ENCODE data around the gene TBX2. TPM values are rescaled to one million over a fixed set of nuclear protein-coding genes. Genes with fewer than 3 reads are reported as not detected.

The TBX2 gene
- total and polyA plus RNA-seq, 2 of the 13 experiments (the other 11 are each of a cell fraction or from before 2014, with no cell fraction given) = 2.8 to 15.3 TPM

- TF ChIP-seq ZNF430 (CRISPR knock-in tag; IDR thresholded peaks at IDR 0.05) (peak; percentile 67; the same call in 1 of the 2 replicates), ZNF776 (CRISPR knock-in tag; IDR thresholded peaks at IDR 0.05) (peak; percentile 72; the same call in 1 of the 2 replicates), HDAC6 (IDR thresholded peaks at IDR 0.05; ENCODE audit: low read depth, low read length) (0 out of 2 replicates have a peak, but pooled peaks have one; percentile 34), GATAD2A (CRISPR knock-in tag; IDR thresholded peaks at IDR 0.05) (no peak), RFXAP (CRISPR knock-in tag; IDR thresholded peaks at IDR 0.05; ENCODE audit: borderline replicate concordance) (peak; percentile 63; the same call in 1 of the 2 replicates), ATF7-NPFF (CRISPR knock-in tag; IDR thresholded peaks at IDR 0.05; ENCODE audit: low read depth) (peak; percentile 73; the same call in 1 of the 2 replicates), TCF7L2 (IDR thresholded peaks at IDR 0.05; ENCODE audit: low read depth, low read length) (no peak), ZNF781 (CRISPR knock-in tag; IDR thresholded peaks at IDR 0.05; ENCODE audit: borderline replicate concordance, not compliant biosample characterization) (no peak), ZNF558 (CRISPR knock-in tag; IDR thresholded peaks at IDR 0.05; ENCODE audit: borderline replicate concordance) (no peak; the same call in 1 of the 2 replicates), RFX1 (IDR thresholded peaks at IDR 0.05) (no peak), MAFK (conservative IDR thresholded peaks at IDR 0.05 in 1 of 2, IDR thresholded peaks at IDR 0.05 in 1 of 2; ENCODE audit: low read length in 2 of 2) (no peak), ZNF17 (CRISPR knock-in tag; IDR thresholded peaks at IDR 0.05) (no peak), E2F2 (CRISPR knock-in tag; IDR thresholded peaks at IDR 0.05; ENCODE audit: borderline replicate concordance) (no peak), ZNF225 (CRISPR knock-in tag; IDR thresholded peaks at IDR 0.05) (0 out of 2 replicates have a peak, but pooled peaks have one; percentile 25), GMEB2 (CRISPR knock-in tag; IDR thresholded peaks at IDR 0.05; ENCODE audit: low read depth) (no peak), HES4 (CRISPR knock-in tag; IDR thresholded peaks at IDR 0.05; ENCODE audit: borderline replicate concordance) (peak; percentile 69), ZNF609 (CRISPR knock-in tag; IDR thresholded peaks at IDR 0.05; ENCODE audit: borderline replicate concordance) (no peak; the same call in 1 of the 2 replicates), CENPT (CRISPR knock-in tag; IDR thresholded peaks at IDR 0.05; ENCODE audit: low read depth) (no peak), POGK (CRISPR knock-in tag; conservative IDR thresholded peaks at IDR 0.05) (peak; percentile 82)
Observed at GRCh38 chr17:61399131-61400065, at the start of gene TBX2 (continued).
